ENCODE results near the gene DLX6.

- TF ChIP-seq, protein P1, sequence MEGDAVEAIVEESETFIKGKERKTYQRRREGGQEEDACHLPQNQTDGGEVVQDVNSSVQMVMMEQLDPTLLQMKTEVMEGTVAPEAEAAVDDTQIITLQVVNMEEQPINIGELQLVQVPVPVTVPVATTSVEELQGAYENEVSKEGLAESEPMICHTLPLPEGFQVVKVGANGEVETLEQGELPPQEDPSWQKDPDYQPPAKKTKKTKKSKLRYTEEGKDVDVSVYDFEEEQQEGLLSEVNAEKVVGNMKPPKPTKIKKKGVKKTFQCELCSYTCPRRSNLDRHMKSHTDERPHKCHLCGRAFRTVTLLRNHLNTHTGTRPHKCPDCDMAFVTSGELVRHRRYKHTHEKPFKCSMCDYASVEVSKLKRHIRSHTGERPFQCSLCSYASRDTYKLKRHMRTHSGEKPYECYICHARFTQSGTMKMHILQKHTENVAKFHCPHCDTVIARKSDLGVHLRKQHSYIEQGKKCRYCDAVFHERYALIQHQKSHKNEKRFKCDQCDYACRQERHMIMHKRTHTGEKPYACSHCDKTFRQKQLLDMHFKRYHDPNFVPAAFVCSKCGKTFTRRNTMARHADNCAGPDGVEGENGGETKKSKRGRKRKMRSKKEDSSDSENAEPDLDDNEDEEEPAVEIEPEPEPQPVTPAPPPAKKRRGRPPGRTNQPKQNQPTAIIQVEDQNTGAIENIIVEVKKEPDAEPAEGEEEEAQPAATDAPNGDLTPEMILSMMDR (conservative IDR thresholded peaks at IDR 0.05), result no peak
- TF ChIP-seq ZFX (IDR thresholded peaks at IDR 0.05), result no peak
Measured at GRCh38 chr7:96959135-96959534, 46.2 kb upstream of the DLX6 start.

Data from C4-2B (cell line).